OCI-LY3 (cell line): ENCODE measurements around the gene SPATS2L.
A peak's percentile ranks its signal among the peaks of the same experiment; 100 is the strongest.

ENCODE experiments used
- H2AFZ ChIP-seq: fragments of 200-600, 300-600 bp; shearing (Covaris generic); 2 replicates; pipeline ENCODE4 v1.6.0; 2014; ENCODE audit warnings: antibody characterized with exemption, low read depth, low read length
- H3K27ac ChIP-seq: fragments of 200-600, 300-600 bp; sonication (generic); 2 replicates; pipeline ENCODE4 v1.5.1; 2014; ENCODE audit warnings: mild to moderate bottlenecking, low read length, moderate library complexity, mixed read lengths
- H3K27me3 ChIP-seq: fragments of 200-600, 300-600 bp; sonication (generic); 2 replicates; pipeline ENCODE4 v1.6.1; 2014; ENCODE audit warnings: low read depth, low read length, mixed read lengths
- H3K36me3 ChIP-seq: fragments of 200-600, 300-600 bp; sonication (generic); replicated peaks from 2 replicates; pipeline ENCODE3; 2014; ENCODE audit warnings: low read depth, low read length, mixed read lengths
- H3K4me1 ChIP-seq: fragments of 300-600, 200-600 bp; sonication (generic); 2 replicates; pipeline ENCODE4 v1.6.1; 2014; ENCODE audit warnings: low read length, mixed read lengths
- H3K4me2 ChIP-seq: fragments of 200-600, 300-600 bp; sonication (generic); 2 replicates; pipeline ENCODE4 v1.6.1; 2014; ENCODE audit warnings: low read length, mixed read lengths
- H3K4me3 ChIP-seq: fragments of 300-600, 200-600 bp; sonication (generic); 2 replicates; pipeline ENCODE4 v1.5.1; 2014; ENCODE audit warnings: antibody characterized with exemption, mild to moderate bottlenecking, low read length, moderate library complexity
- H3K79me2 ChIP-seq: fragments of 300-600, 200-600 bp; shearing (Covaris generic); 2 replicates; pipeline ENCODE4 v1.6.1; 2014; ENCODE audit warnings: mild to moderate bottlenecking, low read length, mixed read lengths
- H3K9ac ChIP-seq: fragments of 300-600, 200-600 bp; shearing (Covaris generic); 2 replicates; pipeline ENCODE4 v1.6.0; 2014; ENCODE audit warnings: mild to moderate bottlenecking, low read length, moderate library complexity
- H3K9me3 ChIP-seq: fragments of 200-600, 300-600 bp; shearing (Covaris generic); 2 replicates; pipeline ENCODE4 v1.6.1; 2014; ENCODE audit warnings: low read length, mixed read lengths; ENCODE audit not compliant: insufficient read depth
- H4K20me1 ChIP-seq: fragments of 200-600, 300-600 bp; sonication (generic); 2 replicates; pipeline ENCODE4 v1.6.1; 2016; ENCODE audit warnings: low read length, mixed read lengths; ENCODE audit not compliant: insufficient read depth
- EZH2phosphoT487 ChIP-seq: fragments of 200-600 bp; shearing (Covaris generic); IDR thresholded peaks from 2 replicates; pipeline ENCODE4 v1.6.1; 2018; ENCODE audit warnings: antibody characterized with exemption, mixed run types, low read depth
- TF ChIP-seq, protein P1 (sequence below): fragments of 200-600, 300-600 bp; sonication (generic); IDR thresholded peaks from 2 replicates; pipeline ENCODE4 v1.5.1; 2014; ENCODE audit warnings: antibody characterized with exemption, low read length, low read depth

The SPATS2L gene

DNA sequence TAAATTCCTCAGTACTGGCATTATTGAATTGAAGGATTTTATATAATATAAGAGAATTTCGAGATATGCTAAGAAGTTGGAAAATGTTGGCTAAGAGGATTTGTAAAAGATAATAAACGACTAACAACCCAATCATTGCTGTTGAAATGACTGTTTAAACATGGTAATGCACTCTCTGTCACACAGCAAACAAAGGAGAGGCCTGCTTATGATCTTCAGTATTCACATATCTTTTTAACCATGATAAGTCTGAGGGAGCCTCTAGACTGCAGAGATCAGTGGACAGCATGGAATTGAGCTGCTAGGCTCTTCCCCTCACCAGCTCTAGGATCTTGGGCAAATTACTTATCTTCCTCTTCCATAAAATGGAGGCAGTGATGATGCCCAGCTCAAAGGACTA, 200.7 kb downstream of the SPATS2L start:
- Histone ChIP-seq H3K36me3 (peaks cover 15% of the 10 kb centered on the region), H3K4me3 (no peak overlapping the region), H2AFZ (no peak overlapping the region), H3K27me3 (peaks cover 7% of the 10 kb centered on the region), H3K9me3 (no peaks in the 10 kb centered on the region), H3K4me2 (no peak overlapping the region), H3K4me1 (peaks cover 13% of the 10 kb centered on the region), H3K27ac (no peak overlapping the region), H3K79me2 (peaks cover 13% of the 10 kb centered on the region), H3K9ac (no peak overlapping the region), H4K20me1 (no peaks in the 10 kb centered on the region)
- no peak for TF ChIP-seq EZH2phosphoT487
- TF ChIP-seq, protein P1, sequence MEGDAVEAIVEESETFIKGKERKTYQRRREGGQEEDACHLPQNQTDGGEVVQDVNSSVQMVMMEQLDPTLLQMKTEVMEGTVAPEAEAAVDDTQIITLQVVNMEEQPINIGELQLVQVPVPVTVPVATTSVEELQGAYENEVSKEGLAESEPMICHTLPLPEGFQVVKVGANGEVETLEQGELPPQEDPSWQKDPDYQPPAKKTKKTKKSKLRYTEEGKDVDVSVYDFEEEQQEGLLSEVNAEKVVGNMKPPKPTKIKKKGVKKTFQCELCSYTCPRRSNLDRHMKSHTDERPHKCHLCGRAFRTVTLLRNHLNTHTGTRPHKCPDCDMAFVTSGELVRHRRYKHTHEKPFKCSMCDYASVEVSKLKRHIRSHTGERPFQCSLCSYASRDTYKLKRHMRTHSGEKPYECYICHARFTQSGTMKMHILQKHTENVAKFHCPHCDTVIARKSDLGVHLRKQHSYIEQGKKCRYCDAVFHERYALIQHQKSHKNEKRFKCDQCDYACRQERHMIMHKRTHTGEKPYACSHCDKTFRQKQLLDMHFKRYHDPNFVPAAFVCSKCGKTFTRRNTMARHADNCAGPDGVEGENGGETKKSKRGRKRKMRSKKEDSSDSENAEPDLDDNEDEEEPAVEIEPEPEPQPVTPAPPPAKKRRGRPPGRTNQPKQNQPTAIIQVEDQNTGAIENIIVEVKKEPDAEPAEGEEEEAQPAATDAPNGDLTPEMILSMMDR: no peak

DNA sequence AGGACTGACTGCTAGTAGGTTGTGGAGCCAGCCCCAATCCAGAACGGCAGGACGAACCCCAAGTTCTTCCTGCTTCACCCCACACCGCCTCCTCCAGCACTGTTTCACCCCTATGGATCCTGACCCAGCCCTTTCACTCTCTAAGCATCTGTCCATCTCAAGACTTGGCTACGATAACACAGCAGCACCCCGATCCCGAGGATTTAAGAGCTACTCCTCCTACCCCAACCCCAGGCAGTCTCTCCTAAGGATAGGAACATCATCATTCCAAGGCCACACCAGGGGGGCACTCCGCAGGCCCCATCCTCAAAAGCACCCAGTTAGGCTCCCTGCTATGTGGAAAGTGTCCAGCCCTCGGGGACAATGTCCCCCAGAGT, 202.7 kb downstream of the SPATS2L start:
- H3K9ac ChIP-seq: peak overlapping the region; percentile 99
- H3K4me2 ChIP-seq: peak overlapping the region; percentile 99
- H3K27ac ChIP-seq: peak overlapping the region; percentile 27
- no peaks in the 10 kb centered on the region for H3K9me3 ChIP-seq
- peaks cover 13% of the 10 kb centered on the region for H3K4me1 ChIP-seq
- peak overlapping the region; percentile 89 for H2AFZ ChIP-seq
- no peaks in the 10 kb centered on the region for H4K20me1 ChIP-seq
- peaks cover 25% of the 10 kb centered on the region for H3K27me3 ChIP-seq
- H3K36me3 ChIP-seq: peaks cover 5% of the 10 kb centered on the region
- H3K79me2 ChIP-seq: peaks cover 13% of the 10 kb centered on the region
- H3K4me3 ChIP-seq: peak overlapping the region; percentile 100
- TF ChIP-seq, protein P1: no peak
- TF ChIP-seq EZH2phosphoT487: no peak

DNA sequence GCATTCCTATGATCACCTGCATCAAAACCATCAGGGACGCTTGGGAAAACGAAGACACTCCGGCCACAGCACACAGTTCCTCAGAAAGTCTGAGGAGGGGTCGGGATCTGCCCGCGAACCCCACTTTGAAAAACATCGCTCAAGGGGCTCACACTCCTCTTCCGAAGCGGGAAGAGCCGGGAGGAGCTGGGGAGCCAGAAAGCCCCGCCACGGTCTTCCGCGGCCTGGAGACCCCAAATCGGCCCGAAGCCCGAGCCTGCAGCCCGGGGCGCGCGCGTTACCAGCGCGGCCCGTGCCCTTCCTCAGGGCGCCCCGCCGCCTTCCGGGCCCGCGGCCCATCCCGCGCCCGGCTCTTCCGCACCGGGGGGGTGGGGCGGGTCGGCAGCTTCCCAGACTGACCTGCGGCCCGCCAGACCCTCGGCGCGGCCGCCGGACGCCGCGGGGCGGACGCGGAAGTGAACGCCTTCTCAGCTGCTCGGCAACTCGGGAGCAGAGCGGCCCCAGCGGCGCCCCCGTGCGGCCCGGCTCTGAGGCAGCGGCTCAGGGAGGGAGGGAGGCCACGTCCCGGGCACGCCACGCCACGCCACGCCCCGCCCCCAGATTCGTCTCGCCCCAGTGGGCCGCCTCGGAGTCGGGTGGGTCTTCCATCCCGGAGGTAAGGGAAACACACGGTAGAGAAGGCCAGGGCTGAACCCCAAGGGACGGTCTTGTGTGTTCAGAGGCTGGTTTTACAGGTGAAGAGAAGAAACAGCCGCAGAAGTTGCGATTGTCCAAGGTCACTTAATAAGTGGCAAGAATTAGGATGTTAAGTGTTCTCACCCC, 203.3 kb downstream of the SPATS2L start, which contains the start of gene KCTD18:
Gene KCTD18 (minus strand): TSS at position 457 of the 822 bp plus-strand sequence. CDS start 3,052 bp downstream, outside the sequence.
- Histone ChIP-seq H4K20me1 (no peaks in the 10 kb centered on the region), H3K79me2 (peaks cover 13% of the 10 kb centered on the region), H3K9me3 (no peaks in the 10 kb centered on the region), H3K4me1 (peaks cover 13% of the 10 kb centered on the region), H3K27ac (peak within 1 kb of the TSS; percentile 27), H3K27me3 (peaks cover 25% of the 10 kb centered on the region), H2AFZ (peak within 1 kb of the TSS; percentile 96), H3K4me2 (peak within 1 kb of the TSS; percentile 99), H3K9ac (peak within 1 kb of the TSS; percentile 99), H3K36me3 (peaks cover 3% of the 10 kb centered on the region), H3K4me3 (peak within 1 kb of the TSS; percentile 100)
- TF ChIP-seq, protein P1: peak; percentile 65
- TF ChIP-seq EZH2phosphoT487: no peak

GRCh38 chr2:200515155-200515554, 208.7 kb downstream of the SPATS2L start:
- TF ChIP-seq, protein P1: no peak
- no peak for TF ChIP-seq EZH2phosphoT487
- no peaks in the 10 kb centered on the region for H3K79me2 ChIP-seq
- H2AFZ ChIP-seq: no peak overlapping the region
- H3K36me3 ChIP-seq: no peaks in the 10 kb centered on the region
- no peak overlapping the region for H3K4me2 ChIP-seq
- H4K20me1 ChIP-seq: no peaks in the 10 kb centered on the region
- H3K27me3 ChIP-seq: peaks cover 25% of the 10 kb centered on the region
- H3K4me1 ChIP-seq: peaks cover 6% of the 10 kb centered on the region
- H3K4me3 ChIP-seq: no peak overlapping the region
- no peaks in the 10 kb centered on the region for H3K9me3 ChIP-seq
- H3K9ac ChIP-seq: no peak overlapping the region
- H3K27ac ChIP-seq: no peak overlapping the region
